GM12801 (cell line): ENCODE data around the gene TNFAIP8L2.

Experiments used
- CTCF ChIP-seq: IDR thresholded peaks from one replicate; pipeline ENCODE4 v1.5.1; 2011; ENCODE audit warnings: control low read depth; ENCODE audit not compliant: insufficient read length; ENCODE audit errors: extremely low read depth

TNFAIP8L2 gene

GRCh38 chr1:151137789-151138188 is 18.7 kb upstream of the TNFAIP8L2 start:
- no peak for TF ChIP-seq CTCF

- no peak for TF ChIP-seq CTCF
These were observed 13.9 kb upstream of the TNFAIP8L2 start for GRCh38 chr1:151142411-151143056.

GRCh38 chr1:151143057-151143435 is 13.4 kb upstream of the TNFAIP8L2 start:
- no peak for TF ChIP-seq CTCF

- TF ChIP-seq CTCF, result no peak
These were observed 12.5 kb upstream of the TNFAIP8L2 start for GRCh38 chr1:151143986-151144385.

- TF ChIP-seq CTCF, result no peak
These were observed 11.8 kb upstream of the TNFAIP8L2 start for GRCh38 chr1:151144474-151145303.

GRCh38 chr1:151145304-151146071 is 11.0 kb upstream of the TNFAIP8L2 start:
- no peak for TF ChIP-seq CTCF

GRCh38 chr1:151146072-151146411 is 10.4 kb upstream of the TNFAIP8L2 start:
- TF ChIP-seq CTCF, result no peak
